ENCODE data around the gene STAMBPL1.
"Not testable (repeated sequence)": the region's sequence is repeated elsewhere in the genome, so short reads cannot be mapped to it uniquely, and the experiment has no call there.

The STAMBPL1 gene

GRCh38 chr10:88857831-88858230, 22.2 kb upstream of the STAMBPL1 start:
- no peak for DNase-seq (ENCODE audit: low read depth in 2 of 2)

- no peak for DNase-seq (ENCODE audit: low read depth in 2 of 2)
These were observed 21.6 kb upstream of the STAMBPL1 start for GRCh38 chr10:88858491-88858890.

GRCh38 chr10:88861036-88861435, 19.0 kb upstream of the STAMBPL1 start:
- no peak for DNase-seq (ENCODE audit: low read depth in 2 of 2)

- no peak for DNase-seq (ENCODE audit: low read depth in 2 of 2)
These were observed 14.7 kb upstream of the STAMBPL1 start for GRCh38 chr10:88865281-88865876.

GRCh38 chr10:88866454-88866853, 13.6 kb upstream of the STAMBPL1 start:
- DNase-seq (ENCODE audit: low read depth in 2 of 2): no peak

- DNase-seq (ENCODE audit: low read depth in 2 of 2): no peak
These were observed 10.0 kb upstream of the STAMBPL1 start for GRCh38 chr10:88870089-88870488.

GRCh38 chr10:88873757-88874156, 6.3 kb upstream of the STAMBPL1 start:
- no peak for DNase-seq (ENCODE audit: low read depth in 2 of 2)

GRCh38 chr10:88874281-88874680, 5.8 kb upstream of the STAMBPL1 start:
- no peak for DNase-seq (ENCODE audit: low read depth in 2 of 2)

- no peak for DNase-seq (ENCODE audit: low read depth in 2 of 2)
These were observed 5.0 kb upstream of the STAMBPL1 start for GRCh38 chr10:88875081-88875480.

GRCh38 chr10:88877298-88877697, 2.7 kb upstream of the STAMBPL1 start:
- DNase-seq (ENCODE audit: low read depth in 2 of 2): no peak

GRCh38 chr10:88880282-88881076, 434 bp downstream of the STAMBPL1 start:
- peak; percentile 30 to 50 for DNase-seq (ENCODE audit: low read depth in 2 of 2)

- DNase-seq (ENCODE audit: low read depth in 2 of 2): no peak
These were observed 1.3 kb downstream of the STAMBPL1 start for GRCh38 chr10:88881320-88881719.

- no peak for DNase-seq (ENCODE audit: low read depth in 2 of 2)
These were observed 2.0 kb downstream of the STAMBPL1 start for GRCh38 chr10:88881922-88882645.

GRCh38 chr10:88882646-88883447, 2.8 kb downstream of the STAMBPL1 start:
- DNase-seq (ENCODE audit: low read depth in 2 of 2): not testable (repeated sequence)

GRCh38 chr10:88883448-88883809, 3.4 kb downstream of the STAMBPL1 start:
- no peak for DNase-seq (ENCODE audit: low read depth in 2 of 2)

- DNase-seq (ENCODE audit: low read depth in 2 of 2): no peak
These were observed 6.5 kb downstream of the STAMBPL1 start for GRCh38 chr10:88886557-88886956.

- DNase-seq (ENCODE audit: low read depth in 2 of 2): no peak
These were observed 8.9 kb downstream of the STAMBPL1 start for GRCh38 chr10:88888810-88889445.

- no peak for DNase-seq (ENCODE audit: low read depth in 2 of 2)
These were observed 9.7 kb downstream of the STAMBPL1 start for GRCh38 chr10:88889559-88890337.

- no peak for DNase-seq (ENCODE audit: low read depth in 2 of 2)
These were observed 10.8 kb downstream of the STAMBPL1 start for GRCh38 chr10:88890681-88891381.

Measured in stimulated activated CD8-positive, alpha-beta memory T cell treated with anti-CD3 and anti-CD28 coated beads, Interleukin-15, amount 100 ng/mL, for 4 hours (primary cell).